GM12878 (cell line): ENCODE data around the gene STX3. TPM values are rescaled to one million over a fixed set of nuclear protein-coding genes. Genes with fewer than 3 reads are reported as not detected.

ENCODE experiments used
- ATF2 ChIP-seq: IDR thresholded peaks from 2 replicates; pipeline ENCODE4 v1.6.1; 2012; ENCODE audit warnings: low read length, inconsistent platforms
- ATF7 ChIP-seq: fragments of 450-650 bp; IDR thresholded peaks from 2 replicates; pipeline ENCODE4 v1.6.1; 2016; ENCODE audit warnings: low read depth, mild to moderate bottlenecking
- BCL11A ChIP-seq: IDR thresholded peaks from 2 replicates; pipeline ENCODE4 v1.6.1; 2011; ENCODE audit warnings: low read depth, low read length
- BHLHE40 ChIP-seq, 2 experiments: fragments of 450-650 bp in 1 of 2; IDR thresholded peaks; 2 replicates each; pipeline ENCODE4 v1.6.1; 2011 to 2017; ENCODE audit warnings: low read depth in 2 of 2, borderline replicate concordance in 1 of 2, improper control_type of control experiment in 1 of 2, low read length in 1 of 2, mild to moderate bottlenecking in 1 of 2
- CHD4 ChIP-seq: fragments of 200-600 bp; sonication (generic); IDR thresholded peaks from 2 replicates; pipeline ENCODE4 v1.6.1; 2016; ENCODE audit warnings: mild to moderate bottlenecking
- GABPA ChIP-seq: IDR thresholded peaks from 2 replicates; pipeline ENCODE4 v1.6.1; 2014; ENCODE audit warnings: antibody characterized with exemption, low read depth, mild to moderate bottlenecking, inconsistent platforms
- HSF1 ChIP-seq: fragments of 150-350 bp; IDR thresholded peaks from 2 replicates; pipeline ENCODE4 v1.6.1; 2014; ENCODE audit warnings: mild to moderate bottlenecking, low read depth, low read length
- KDM1A ChIP-seq: fragments of 200-600 bp; sonication (generic); IDR thresholded peaks from 2 replicates; pipeline ENCODE4 v1.6.1; 2016; ENCODE audit warnings: borderline replicate concordance
- MEF2A ChIP-seq: IDR thresholded peaks from 2 replicates; pipeline ENCODE4 v1.6.1; 2011; ENCODE audit warnings: low read depth, mild to moderate bottlenecking, low read length, moderate library complexity; ENCODE audit not compliant: insufficient read depth
- NFYA ChIP-seq: IDR thresholded peaks from 2 replicates; pipeline ENCODE4 v1.6.1; 2011; ENCODE audit warnings: low read depth, mild to moderate bottlenecking, low read length, improper control_type of control experiment, borderline replicate concordance
- RUNX3 ChIP-seq: IDR thresholded peaks from 2 replicates; pipeline ENCODE4 v1.6.1; 2012; ENCODE audit warnings: low read length, inconsistent platforms
- SMAD1 ChIP-seq: fragments of 450-650 bp; IDR thresholded peaks from 2 replicates; pipeline ENCODE4 v1.6.1; 2018; ENCODE audit warnings: mild to moderate bottlenecking, low read depth; ENCODE audit not compliant: partially characterized antibody
- SPI1 ChIP-seq: IDR thresholded peaks from 2 replicates; pipeline ENCODE4 v1.6.1; 2011; ENCODE audit warnings: low read depth, mild to moderate bottlenecking, low read length, moderate library complexity, borderline replicate concordance; ENCODE audit not compliant: insufficient read depth
- TAF1 ChIP-seq: IDR thresholded peaks from 2 replicates; pipeline ENCODE4 v1.6.1; 2011; ENCODE audit warnings: mild to moderate bottlenecking, low read depth, low read length, borderline replicate concordance
- USF1 ChIP-seq: IDR thresholded peaks from 2 replicates; pipeline ENCODE4 v1.6.1; 2011; ENCODE audit warnings: borderline replicate concordance, low read depth, mild to moderate bottlenecking, moderate library complexity, mixed read lengths, low read length; ENCODE audit not compliant: insufficient read depth; ENCODE audit errors: extremely low read length
- YY1 ChIP-seq: IDR thresholded peaks from 2 replicates; pipeline ENCODE4 v1.6.1; 2011; ENCODE audit warnings: low read depth, mild to moderate bottlenecking, low read length
- ZNF217 ChIP-seq: fragments of 450-650 bp; IDR thresholded peaks from 2 replicates; pipeline ENCODE4 v1.6.1; 2017; ENCODE audit warnings: antibody characterized with exemption, mild to moderate bottlenecking
- polyA plus RNA-seq, 11 experiments: library from polyadenylated mRNA; depleted of rRNA in 4 of 11; unstranded in 6 of 11; stranded (reverse) in 5 of 11; fragments of >200 nt; fragmentation: Nextera tagmentation in 4 of 11; fragmentation: Illumina TruSeq in 1 of 11; extraction: Ambion mirVana in 4 of 11; extraction: Trizol in 1 of 11; gene quantifications; 1 replicate in 1 of 11; 2 replicates in 10 of 11; pipeline versions ENCODE4 v1.2.1 to v1.2.3, GENCODE V29; 2011 to 2016; ENCODE audit warnings: inconsistent platforms in 2 of 11, missing spikeins in 2 of 11, low read depth in 1 of 11
- total RNA-seq, 4 experiments: library from RNA; depleted of rRNA in 3 of 4; stranded (reverse); fragments of >200 nt in 3 of 4; fragmentation: Illumina TruSeq in 1 of 4; extraction: Trizol in 1 of 4; gene quantifications; 2 replicates each; pipeline versions ENCODE4 v1.2.1 to v1.2.3, GENCODE V29; 2013 to 2021
- TF ChIP-seq, protein P1 (sequence below): fragments of 450-650 bp; IDR thresholded peaks from 2 replicates; pipeline ENCODE4 v1.6.1; 2018; ENCODE audit warnings: borderline replicate concordance, mild to moderate bottlenecking; ENCODE audit not compliant: partially characterized antibody
- TF ChIP-seq, protein P2 (sequence below): fragments of 450-650 bp; IDR thresholded peaks from 2 replicates; pipeline ENCODE4 v1.6.1; 2016; ENCODE audit warnings: mild to moderate bottlenecking
- TF ChIP-seq, protein P3 (sequence below): fragments of 450-650 bp; IDR thresholded peaks from 2 replicates; pipeline ENCODE4 v1.6.1; 2017; ENCODE audit warnings: borderline replicate concordance

The STX3 gene
- total and polyA plus RNA-seq, 10 of the 15 experiments (the other 5 are each of a cell fraction or from before 2014, with no cell fraction given), result 0.11 to 2.5 (median 1.1) TPM

- TF ChIP-seq, protein P1, sequence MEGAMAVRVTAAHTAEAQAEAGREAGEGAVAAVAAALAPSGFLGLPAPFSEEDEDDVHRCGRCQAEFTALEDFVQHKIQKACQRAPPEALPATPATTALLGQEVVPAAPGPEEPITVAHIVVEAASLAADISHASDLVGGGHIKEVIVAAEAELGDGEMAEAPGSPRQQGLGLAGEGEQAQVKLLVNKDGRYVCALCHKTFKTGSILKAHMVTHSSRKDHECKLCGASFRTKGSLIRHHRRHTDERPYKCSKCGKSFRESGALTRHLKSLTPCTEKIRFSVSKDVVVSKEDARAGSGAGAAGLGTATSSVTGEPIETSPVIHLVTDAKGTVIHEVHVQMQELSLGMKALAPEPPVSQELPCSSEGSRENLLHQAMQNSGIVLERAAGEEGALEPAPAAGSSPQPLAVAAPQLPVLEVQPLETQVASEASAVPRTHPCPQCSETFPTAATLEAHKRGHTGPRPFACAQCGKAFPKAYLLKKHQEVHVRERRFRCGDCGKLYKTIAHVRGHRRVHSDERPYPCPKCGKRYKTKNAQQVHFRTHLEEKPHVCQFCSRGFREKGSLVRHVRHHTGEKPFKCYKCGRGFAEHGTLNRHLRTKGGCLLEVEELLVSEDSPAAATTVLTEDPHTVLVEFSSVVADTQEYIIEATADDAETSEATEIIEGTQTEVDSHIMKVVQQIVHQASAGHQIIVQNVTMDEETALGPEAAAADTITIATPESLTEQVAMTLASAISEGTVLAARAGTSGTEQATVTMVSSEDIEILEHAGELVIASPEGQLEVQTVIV, result no peak
- TF ChIP-seq NFYA, result no peak
- peak; percentile 100 for TF ChIP-seq GABPA
- peak; percentile 96 for TF ChIP-seq RUNX3
- TF ChIP-seq ATF2, result peak; percentile 36; the same call in 1 of the 2 replicates
- peak; percentile 98 for TF ChIP-seq TAF1
- TF ChIP-seq BCL11A, result no peak
- peak; percentile 67; the same call in 1 of the 2 replicates for TF ChIP-seq HSF1
- no peak for TF ChIP-seq USF1
- TF ChIP-seq, protein P2, sequence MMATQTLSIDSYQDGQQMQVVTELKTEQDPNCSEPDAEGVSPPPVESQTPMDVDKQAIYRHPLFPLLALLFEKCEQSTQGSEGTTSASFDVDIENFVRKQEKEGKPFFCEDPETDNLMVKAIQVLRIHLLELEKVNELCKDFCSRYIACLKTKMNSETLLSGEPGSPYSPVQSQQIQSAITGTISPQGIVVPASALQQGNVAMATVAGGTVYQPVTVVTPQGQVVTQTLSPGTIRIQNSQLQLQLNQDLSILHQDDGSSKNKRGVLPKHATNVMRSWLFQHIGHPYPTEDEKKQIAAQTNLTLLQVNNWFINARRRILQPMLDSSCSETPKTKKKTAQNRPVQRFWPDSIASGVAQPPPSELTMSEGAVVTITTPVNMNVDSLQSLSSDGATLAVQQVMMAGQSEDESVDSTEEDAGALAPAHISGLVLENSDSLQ, result peak; percentile 79
- TF ChIP-seq YY1, result peak; percentile 89
- TF ChIP-seq SPI1, result no peak
- 0 out of 2 replicates have a peak, but pooled peaks have one; percentile 38 for TF ChIP-seq ATF7
- TF ChIP-seq BHLHE40 (IDR thresholded peaks at IDR 0.05; ENCODE audit: borderline replicate concordance in 1 of 2, low read depth in 2 of 2, low read length in 1 of 2), result peak; percentile 24 to 59; a peak in 1 of 4 replicates
- TF ChIP-seq SMAD1, result no peak
- 0 out of 2 replicates have a peak, but pooled peaks have one; percentile 59 for TF ChIP-seq ZNF217
- 0 out of 2 replicates have a peak, but pooled peaks have one; percentile 55 for TF ChIP-seq MEF2A
- no peak for TF ChIP-seq KDM1A
- TF ChIP-seq CHD4, result no peak
- TF ChIP-seq, protein P3, sequence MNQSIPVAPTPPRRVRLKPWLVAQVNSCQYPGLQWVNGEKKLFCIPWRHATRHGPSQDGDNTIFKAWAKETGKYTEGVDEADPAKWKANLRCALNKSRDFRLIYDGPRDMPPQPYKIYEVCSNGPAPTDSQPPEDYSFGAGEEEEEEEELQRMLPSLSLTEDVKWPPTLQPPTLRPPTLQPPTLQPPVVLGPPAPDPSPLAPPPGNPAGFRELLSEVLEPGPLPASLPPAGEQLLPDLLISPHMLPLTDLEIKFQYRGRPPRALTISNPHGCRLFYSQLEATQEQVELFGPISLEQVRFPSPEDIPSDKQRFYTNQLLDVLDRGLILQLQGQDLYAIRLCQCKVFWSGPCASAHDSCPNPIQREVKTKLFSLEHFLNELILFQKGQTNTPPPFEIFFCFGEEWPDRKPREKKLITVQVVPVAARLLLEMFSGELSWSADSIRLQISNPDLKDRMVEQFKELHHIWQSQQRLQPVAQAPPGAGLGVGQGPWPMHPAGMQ, result no peak
Measured at GRCh38 chr11:59810189-59810910, 55.2 kb downstream of the STX3 start, which contains the start of gene MRPL16 (continued).
